HG03520 (cell line): ENCODE data around the gene CBARP.

Experiments
- ATAC-seq: cut with Tn5 transposase; IDR thresholded peaks from one replicate; pipeline ENCODE4 v1.9.1; 2021; ENCODE audit warnings: mild to moderate bottlenecking, moderate library complexity; ENCODE audit not compliant: unreplicated experiment

Gene CBARP

GRCh38 chr19:1229056-1229923 lies 8.5 kb downstream of the CBARP start:
- no peak for ATAC-seq

GRCh38 chr19:1228161-1228957 lies 9.4 kb downstream of the CBARP start:
- ATAC-seq = no peak

GRCh38 chr19:1227304-1228054 lies 10.3 kb downstream of the CBARP start:
- ATAC-seq = no peak

GRCh38 chr19:1226522-1227303 lies 11.1 kb downstream of the CBARP start:
- ATAC-seq = no peak

GRCh38 chr19:1226227-1226518 lies 11.6 kb downstream of the CBARP start:
- ATAC-seq = no peak

GRCh38 chr19:1225440-1226226 lies 12.2 kb downstream of the CBARP start:
- ATAC-seq = no peak

GRCh38 chr19:1224847-1225246 lies 13.0 kb downstream of the CBARP start:
- no peak for ATAC-seq

GRCh38 chr19:1224047-1224825 lies 13.6 kb downstream of the CBARP start:
- no peak for ATAC-seq

GRCh38 chr19:1223018-1223855 lies 14.6 kb downstream of the CBARP start:
- ATAC-seq = no peak

- no peak for ATAC-seq
These were observed 15.4 kb downstream of the CBARP start for GRCh38 chr19:1222394-1222793.

GRCh38 chr19:1221904-1222255 lies 15.9 kb downstream of the CBARP start:
- ATAC-seq = no peak

GRCh38 chr19:1220976-1221903 lies 16.6 kb downstream of the CBARP start:
- no peak for ATAC-seq

GRCh38 chr19:1220477-1220930 lies 17.3 kb downstream of the CBARP start:
- ATAC-seq = no peak

GRCh38 chr19:1219786-1220476 lies 17.9 kb downstream of the CBARP start:
- ATAC-seq = no peak

- ATAC-seq = no peak
These were observed 18.8 kb downstream of the CBARP start for GRCh38 chr19:1218751-1219567.

- ATAC-seq = no peak
These were observed 20.4 kb downstream of the CBARP start for GRCh38 chr19:1217366-1217765.
